HG03159 (cell line): ENCODE data around the gene TGFBR3.
"Not testable (repeated sequence)": the region's sequence is repeated elsewhere in the genome, so short reads cannot be mapped to it uniquely, and the experiment has no call there.

ENCODE experiments used
- ATAC-seq: cut with Tn5 transposase; IDR thresholded peaks from one replicate; pipeline ENCODE4 v1.9.1; 2021; ENCODE audit warnings: mild to moderate bottlenecking, moderate library complexity; ENCODE audit not compliant: unreplicated experiment

Gene TGFBR3

GRCh38 chr1:91697416-91697815 lies 188.5 kb downstream of the TGFBR3 start:
- peak; percentile 87 for ATAC-seq

GRCh38 chr1:91696321-91696720 lies 189.6 kb downstream of the TGFBR3 start:
- ATAC-seq, result no peak

- ATAC-seq, result no peak
Observed at GRCh38 chr1:91693557-91693956, 192.4 kb downstream of the TGFBR3 start.

- no peak for ATAC-seq
Observed at GRCh38 chr1:91691525-91691924, 194.4 kb downstream of the TGFBR3 start.

GRCh38 chr1:91689641-91690481 lies 196.1 kb downstream of the TGFBR3 start:
- ATAC-seq, result no peak

- ATAC-seq, result no peak
Observed at GRCh38 chr1:91687452-91687851, 198.5 kb downstream of the TGFBR3 start.

- no peak for ATAC-seq
Observed at GRCh38 chr1:91685994-91686393, 200.0 kb downstream of the TGFBR3 start.

GRCh38 chr1:91684481-91685196 lies 201.3 kb downstream of the TGFBR3 start:
- no peak for ATAC-seq

- no peak for ATAC-seq
Observed at GRCh38 chr1:91683598-91683951, 202.4 kb downstream of the TGFBR3 start.

- ATAC-seq, result no peak
Observed at GRCh38 chr1:91682882-91683597, 202.9 kb downstream of the TGFBR3 start.

GRCh38 chr1:91680556-91681155 lies 205.3 kb downstream of the TGFBR3 start:
- ATAC-seq, result no peak

GRCh38 chr1:91679446-91679845 lies 206.5 kb downstream of the TGFBR3 start:
- no peak for ATAC-seq

GRCh38 chr1:91676030-91676429 lies 209.9 kb downstream of the TGFBR3 start:
- ATAC-seq, result no peak

- ATAC-seq, result no peak
Observed at GRCh38 chr1:91674107-91674506, 211.8 kb downstream of the TGFBR3 start.

- ATAC-seq, result no peak
Observed at GRCh38 chr1:91673613-91674012, 212.3 kb downstream of the TGFBR3 start.

- ATAC-seq, result no peak
Observed at GRCh38 chr1:91672601-91673161, 213.3 kb downstream of the TGFBR3 start.

GRCh38 chr1:91670781-91671180 lies 215.2 kb downstream of the TGFBR3 start:
- ATAC-seq, result no peak

GRCh38 chr1:91669584-91670350 lies 216.2 kb downstream of the TGFBR3 start:
- ATAC-seq, result no peak

- not testable (repeated sequence) for ATAC-seq
Observed at GRCh38 chr1:91666651-91667050, 219.3 kb downstream of the TGFBR3 start.

GRCh38 chr1:91661121-91661520 lies 224.8 kb downstream of the TGFBR3 start:
- ATAC-seq, result no peak
